SK-N-MC (cell line): ENCODE data around the gene PREP.

Source experiments
- EZH2 ChIP-seq: fragments of 200-600 bp; sonication (generic); IDR thresholded peaks from one replicate; pipeline ENCODE4 v1.6.1; 2017; ENCODE audit warnings: antibody characterized with exemption
- FOXP2 ChIP-seq: optimal IDR thresholded peaks from 2 replicates; pipeline ENCODE3; 2011; ENCODE audit warnings: mild to moderate bottlenecking, moderate library complexity; ENCODE audit not compliant: insufficient read depth; ENCODE audit errors: extremely low read length, control extremely low read depth
- POLR2AphosphoS5 ChIP-seq: IDR thresholded peaks from 2 replicates; pipeline ENCODE4 v1.6.1; 2012; ENCODE audit warnings: mild to moderate bottlenecking, low read depth, low read length, borderline replicate concordance

- TF ChIP-seq EZH2 = no peak
- no peak for TF ChIP-seq POLR2AphosphoS5
- TF ChIP-seq FOXP2 = no peak
These were observed 38.6 kb downstream of the PREP start for GRCh38 chr6:105364243-105364642.
